A375 (cell line): ENCODE measurements around the gene PCF11. TPM values are rescaled to one million over a fixed set of nuclear protein-coding genes. Genes with fewer than 3 reads are reported as not detected.

ENCODE experiments used
- small RNA-seq: library from RNA; depleted of rRNA; stranded (forward); fragments of <200 nt; gene quantifications from one replicate; pipeline ENCODE3, GENCODE V24; 2014
- total RNA-seq: library from RNA; depleted of rRNA; stranded (reverse); fragments of >200 nt; shearing (Covaris generic); gene quantifications from 2 replicates; pipeline ENCODE4 v1.2.3, GENCODE V29; 2014; rRNA removed

The PCF11 gene
- total RNA-seq: 33.4 and 38.7 TPM in 2 replicates

GRCh38 chr11:83156996-83157593 lies at the start of gene PCF11:
Gene PCF11 (plus strand): TSS chr11:83157131. CDS start chr11:83157440, 309 bp downstream.

GRCh38 chr11:83193315-83194280 lies 36.7 kb downstream of the PCF11 start, which contains the start of gene ANKRD42:
Gene ANKRD42 (plus strand): TSS chr11:83193712. CDS start chr11:83194671, 959 bp downstream.

Small RNA genes lying within 50 kb of the gene (small RNA-seq; reads per million reads assigned to genes)
- not detected for gene AP000873.5

Other genes starting within 250 kb of the PCF11 start
- gene RAB30, start 85.2 kb upstream of the PCF11 start, total RNA-seq: 2.3 and 3.6 TPM in 2 replicates
- 15.0 and 17.5 TPM in 2 replicates for gene ANKRD42, start 36.6 kb downstream of the PCF11 start, total RNA-seq
- 45.3 and 57.0 TPM in 2 replicates for gene CCDC90B, start 129.2 kb downstream of the PCF11 start, total RNA-seq